SIG-M5 (cell line): ENCODE measurements around the gene FXYD3.

ENCODE experiments used
- DNase-seq: peaks from one replicate; lab custom pipeline; 2025; lab: John Stamatoyannopoulos, UW

The FXYD3 gene

GRCh38 chr19:35106898-35107541 lies 8.6 kb upstream of the FXYD3 start:
- no peak for DNase-seq

GRCh38 chr19:35107545-35107944 lies 8.1 kb upstream of the FXYD3 start:
- no peak for DNase-seq

GRCh38 chr19:35108730-35109129 lies 6.9 kb upstream of the FXYD3 start:
- DNase-seq, result no peak

- no peak for DNase-seq
These were observed 6.1 kb upstream of the FXYD3 start for GRCh38 chr19:35109395-35110112.

- DNase-seq, result no peak
These were observed 4.6 kb upstream of the FXYD3 start for GRCh38 chr19:35110974-35111373.

GRCh38 chr19:35112995-35113688 lies 2.5 kb upstream of the FXYD3 start:
- DNase-seq, result no peak

- DNase-seq, result no peak
These were observed 1.1 kb upstream of the FXYD3 start for GRCh38 chr19:35114353-35115176.

GRCh38 chr19:35116072-35116801 lies 614 bp downstream of the FXYD3 start:
- no peak for DNase-seq

GRCh38 chr19:35117116-35117515 lies 1.5 kb downstream of the FXYD3 start:
- no peak for DNase-seq

GRCh38 chr19:35117799-35118198 lies 2.2 kb downstream of the FXYD3 start:
- no peak for DNase-seq

GRCh38 chr19:35118268-35119020 lies 2.8 kb downstream of the FXYD3 start:
- DNase-seq, result no peak

GRCh38 chr19:35119091-35119490 lies 3.5 kb downstream of the FXYD3 start:
- DNase-seq, result no peak

- no peak for DNase-seq
These were observed 4.0 kb downstream of the FXYD3 start for GRCh38 chr19:35119578-35120155.

- no peak for DNase-seq
These were observed 4.9 kb downstream of the FXYD3 start for GRCh38 chr19:35120492-35120891.

- DNase-seq, result no peak
These were observed 5.3 kb downstream of the FXYD3 start for GRCh38 chr19:35120898-35121297.

- DNase-seq, result no peak
These were observed 7.3 kb downstream of the FXYD3 start for GRCh38 chr19:35122687-35123551.

- no peak for DNase-seq
These were observed 8.0 kb downstream of the FXYD3 start for GRCh38 chr19:35123573-35123972.

- DNase-seq, result no peak
These were observed 8.8 kb downstream of the FXYD3 start for GRCh38 chr19:35124098-35125060.
